Osteocyte (in vitro differentiated cells): Measurements from ENCODE around the gene SPHK2. TPM values are rescaled to one million over a fixed set of nuclear protein-coding genes. Genes with fewer than 3 reads are reported as not detected.

Source experiments
- DNase-seq: peaks from one replicate; pipeline ENCODE4 v3.0.0; 2021; ENCODE audit warnings: mixed read lengths; ENCODE audit not compliant: unreplicated experiment; ENCODE audit errors: extremely low spot score
- H3K27ac Mint-ChIP-seq: one replicate; pipeline ENCODE4 v1.8.0; 2021; ENCODE audit warnings: mild to moderate bottlenecking, mixed read lengths; ENCODE audit not compliant: unreplicated experiment
- H3K27me3 Mint-ChIP-seq: one replicate; pipeline ENCODE4 v1.8.0; 2021; ENCODE audit warnings: mixed read lengths; ENCODE audit not compliant: unreplicated experiment
- H3K36me3 Mint-ChIP-seq: one replicate; pipeline ENCODE4 v1.8.0; 2021; ENCODE audit warnings: mixed read lengths; ENCODE audit not compliant: unreplicated experiment
- H3K4me1 Mint-ChIP-seq: one replicate; pipeline ENCODE4 v1.8.0; 2021; ENCODE audit warnings: mixed read lengths; ENCODE audit not compliant: unreplicated experiment
- H3K4me3 Mint-ChIP-seq: one replicate; pipeline ENCODE4 v1.8.0; 2021; ENCODE audit warnings: mild to moderate bottlenecking, moderate library complexity, mixed read lengths; ENCODE audit not compliant: unreplicated experiment
- H3K9me3 Mint-ChIP-seq: one replicate; pipeline ENCODE4 v1.8.0; 2021; ENCODE audit warnings: mixed read lengths; ENCODE audit not compliant: unreplicated experiment
- CTCF ChIP-seq: fragments of 200-600 bp; sonication (generic); IDR thresholded peaks from 2 replicates; pipeline ENCODE4 v1.5.0; 2021; ENCODE audit warnings: antibody characterized with exemption, mild to moderate bottlenecking, moderate library complexity
- total RNA-seq: library from RNA; stranded (reverse); gene quantifications from 2 replicates; pipeline ENCODE4 v1.2.1, GENCODE V29; 2021

The SPHK2 gene
- total RNA-seq, 1 donor from 2014 or later = 34.7 TPM

GRCh38 chr19:48627865-48628314, 8.6 kb downstream of the SPHK2 start:
- no peak for DNase-seq
- no peak for TF ChIP-seq CTCF
- H3K4me3 Mint-ChIP-seq = no peak overlapping the region
- peaks cover 57% of the 10 kb centered on the region for H3K4me1 Mint-ChIP-seq
- H3K27me3 Mint-ChIP-seq = no peaks in the 10 kb centered on the region
- H3K36me3 Mint-ChIP-seq = peaks cover 10% of the 10 kb centered on the region
- no peaks in the 10 kb centered on the region for H3K9me3 Mint-ChIP-seq
- H3K27ac Mint-ChIP-seq = no peak overlapping the region

DNA sequence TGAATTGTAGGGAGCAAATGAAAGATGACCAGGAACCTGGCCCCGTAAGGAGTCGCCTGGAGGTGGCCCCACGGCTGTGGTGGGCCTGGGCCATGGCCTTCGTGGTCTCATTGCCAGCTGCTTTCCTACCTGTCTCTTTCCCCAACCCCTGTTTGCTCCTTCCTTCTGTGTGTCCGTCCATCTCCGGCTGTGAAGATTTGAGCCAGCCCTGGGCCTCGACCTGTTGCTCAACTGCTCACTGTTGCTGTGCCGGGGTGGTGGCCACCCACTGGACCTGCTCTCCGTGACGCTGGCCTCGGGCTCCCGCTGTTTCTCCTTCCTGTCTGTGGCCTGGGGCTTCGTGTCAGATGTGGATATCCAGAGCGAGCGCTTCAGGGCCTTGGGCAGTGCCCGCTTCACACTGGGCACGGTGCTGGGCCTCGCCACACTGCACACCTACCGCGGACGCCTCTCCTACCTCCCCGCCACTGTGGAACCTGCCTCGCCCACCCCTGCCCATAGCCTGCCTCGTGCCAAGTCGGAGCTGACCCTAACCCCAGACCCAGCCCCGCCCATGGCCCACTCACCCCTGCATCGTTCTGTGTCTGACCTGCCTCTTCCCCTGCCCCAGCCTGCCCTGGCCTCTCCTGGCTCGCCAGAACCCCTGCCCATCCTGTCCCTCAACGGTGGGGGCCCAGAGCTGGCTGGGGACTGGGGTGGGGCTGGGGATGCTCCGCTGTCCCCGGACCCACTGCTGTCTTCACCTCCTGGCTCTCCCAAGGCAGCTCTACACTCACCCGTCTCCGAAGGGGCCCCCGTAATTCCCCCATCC, 9.4 kb downstream of the SPHK2 start:
- H3K27ac Mint-ChIP-seq = peak overlapping the region; percentile 59
- H3K4me3 Mint-ChIP-seq = no peak overlapping the region
- peaks cover 7% of the 10 kb centered on the region for H3K36me3 Mint-ChIP-seq
- DNase-seq = peak; percentile 85
- no peaks in the 10 kb centered on the region for H3K27me3 Mint-ChIP-seq
- H3K4me1 Mint-ChIP-seq = peaks cover 59% of the 10 kb centered on the region
- no peaks in the 10 kb centered on the region for H3K9me3 Mint-ChIP-seq
- no peak for TF ChIP-seq CTCF

DNA sequence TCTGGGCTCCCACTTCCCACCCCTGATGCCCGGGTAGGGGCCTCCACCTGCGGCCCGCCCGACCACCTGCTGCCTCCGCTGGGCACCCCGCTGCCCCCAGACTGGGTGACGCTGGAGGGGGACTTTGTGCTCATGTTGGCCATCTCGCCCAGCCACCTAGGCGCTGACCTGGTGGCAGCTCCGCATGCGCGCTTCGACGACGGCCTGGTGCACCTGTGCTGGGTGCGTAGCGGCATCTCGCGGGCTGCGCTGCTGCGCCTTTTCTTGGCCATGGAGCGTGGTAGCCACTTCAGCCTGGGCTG, 9.9 kb downstream of the SPHK2 start:
- no peak for TF ChIP-seq CTCF
- Mint-ChIP-seq H3K36me3 (peaks cover 7% of the 10 kb centered on the region), H3K27ac (no peak overlapping the region), H3K27me3 (no peaks in the 10 kb centered on the region), H3K4me1 (peaks cover 60% of the 10 kb centered on the region), H3K4me3 (no peak overlapping the region), H3K9me3 (no peaks in the 10 kb centered on the region)
- no peak for DNase-seq

GRCh38 chr19:48629599-48630295, 10.4 kb downstream of the SPHK2 start:
- DNase-seq = no peak
- Mint-ChIP-seq H3K4me3 (peak overlapping the region; percentile 60), H3K36me3 (peaks cover 7% of the 10 kb centered on the region), H3K27me3 (no peaks in the 10 kb centered on the region), H3K27ac (peak overlapping the region; percentile 92), H3K4me1 (peaks cover 60% of the 10 kb centered on the region), H3K9me3 (no peaks in the 10 kb centered on the region)
- TF ChIP-seq CTCF = no peak
